Fibroblast of mammary gland (primary cell): ENCODE results near the gene TBCA.

ENCODE experiments used
- DNase-seq: peaks from one replicate; pipeline ENCODE4 v3.0.0-alpha.2; 2010; ENCODE audit warnings: low read depth
- H3K4me3 ChIP-seq: 2 replicates; pipeline ENCODE4 v1.5.1; 2011; ENCODE audit warnings: low read depth, mild to moderate bottlenecking, low read length, moderate library complexity; ENCODE audit not compliant: control insufficient read depth
- TF ChIP-seq, protein P1 (sequence below): conservative IDR thresholded peaks from 2 replicates; pipeline ENCODE4 v1.5.1; 2011; ENCODE audit warnings: low read depth, low read length, inconsistent platforms; ENCODE audit not compliant: control insufficient read depth, insufficient read depth

TBCA gene

DNA sequence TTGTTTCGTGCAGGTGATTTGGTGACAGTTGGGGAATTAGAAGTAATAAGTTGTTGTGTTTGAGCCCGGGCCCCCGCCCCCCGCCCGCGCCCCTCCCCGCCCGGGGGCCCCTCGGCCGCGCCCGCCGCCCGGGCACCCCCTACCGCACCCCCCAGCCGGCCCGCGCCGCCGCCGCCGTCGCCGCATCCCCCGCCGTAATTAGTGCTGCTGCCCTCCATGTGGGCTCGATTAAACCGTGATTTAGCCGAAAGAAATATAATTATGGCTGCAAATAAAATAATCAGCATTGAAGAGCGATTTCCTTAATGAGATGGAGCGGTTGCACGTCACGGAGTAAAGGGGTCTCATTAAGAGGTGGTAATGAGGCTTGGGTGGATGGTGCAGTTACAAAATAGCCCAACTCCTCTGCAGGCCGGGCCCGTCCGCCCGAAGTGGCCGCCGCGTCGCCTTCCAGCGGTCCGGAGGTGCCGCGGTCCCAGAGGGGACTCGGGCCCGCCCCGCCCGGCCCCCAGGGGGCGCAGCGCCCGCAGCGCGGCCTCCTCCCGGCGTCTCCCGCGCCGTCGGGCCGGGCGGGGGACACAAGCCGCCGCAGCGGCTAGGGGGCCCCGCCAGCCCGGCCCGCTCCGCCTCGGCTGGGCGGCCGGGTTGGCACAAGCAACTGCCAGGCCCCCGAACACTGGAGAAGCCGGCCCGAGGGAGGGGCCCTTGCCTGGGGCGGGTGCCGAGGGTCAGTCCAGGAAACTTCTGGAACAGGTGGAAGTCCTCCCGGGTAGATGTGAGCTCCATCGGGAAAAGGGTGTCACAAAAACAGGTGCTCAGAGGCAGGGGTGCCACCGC lies 130.8 kb downstream of the TBCA start:
- TF ChIP-seq, protein P1, sequence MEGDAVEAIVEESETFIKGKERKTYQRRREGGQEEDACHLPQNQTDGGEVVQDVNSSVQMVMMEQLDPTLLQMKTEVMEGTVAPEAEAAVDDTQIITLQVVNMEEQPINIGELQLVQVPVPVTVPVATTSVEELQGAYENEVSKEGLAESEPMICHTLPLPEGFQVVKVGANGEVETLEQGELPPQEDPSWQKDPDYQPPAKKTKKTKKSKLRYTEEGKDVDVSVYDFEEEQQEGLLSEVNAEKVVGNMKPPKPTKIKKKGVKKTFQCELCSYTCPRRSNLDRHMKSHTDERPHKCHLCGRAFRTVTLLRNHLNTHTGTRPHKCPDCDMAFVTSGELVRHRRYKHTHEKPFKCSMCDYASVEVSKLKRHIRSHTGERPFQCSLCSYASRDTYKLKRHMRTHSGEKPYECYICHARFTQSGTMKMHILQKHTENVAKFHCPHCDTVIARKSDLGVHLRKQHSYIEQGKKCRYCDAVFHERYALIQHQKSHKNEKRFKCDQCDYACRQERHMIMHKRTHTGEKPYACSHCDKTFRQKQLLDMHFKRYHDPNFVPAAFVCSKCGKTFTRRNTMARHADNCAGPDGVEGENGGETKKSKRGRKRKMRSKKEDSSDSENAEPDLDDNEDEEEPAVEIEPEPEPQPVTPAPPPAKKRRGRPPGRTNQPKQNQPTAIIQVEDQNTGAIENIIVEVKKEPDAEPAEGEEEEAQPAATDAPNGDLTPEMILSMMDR, result no peak
- H3K4me3 ChIP-seq, result no peak overlapping the region
- DNase-seq, result no peak

- DNase-seq, result no peak
- TF ChIP-seq, protein P1, result no peak
- no peak overlapping the region for H3K4me3 ChIP-seq
Observed at GRCh38 chr5:77644371-77645157, 131.6 kb downstream of the TBCA start.

DNA sequence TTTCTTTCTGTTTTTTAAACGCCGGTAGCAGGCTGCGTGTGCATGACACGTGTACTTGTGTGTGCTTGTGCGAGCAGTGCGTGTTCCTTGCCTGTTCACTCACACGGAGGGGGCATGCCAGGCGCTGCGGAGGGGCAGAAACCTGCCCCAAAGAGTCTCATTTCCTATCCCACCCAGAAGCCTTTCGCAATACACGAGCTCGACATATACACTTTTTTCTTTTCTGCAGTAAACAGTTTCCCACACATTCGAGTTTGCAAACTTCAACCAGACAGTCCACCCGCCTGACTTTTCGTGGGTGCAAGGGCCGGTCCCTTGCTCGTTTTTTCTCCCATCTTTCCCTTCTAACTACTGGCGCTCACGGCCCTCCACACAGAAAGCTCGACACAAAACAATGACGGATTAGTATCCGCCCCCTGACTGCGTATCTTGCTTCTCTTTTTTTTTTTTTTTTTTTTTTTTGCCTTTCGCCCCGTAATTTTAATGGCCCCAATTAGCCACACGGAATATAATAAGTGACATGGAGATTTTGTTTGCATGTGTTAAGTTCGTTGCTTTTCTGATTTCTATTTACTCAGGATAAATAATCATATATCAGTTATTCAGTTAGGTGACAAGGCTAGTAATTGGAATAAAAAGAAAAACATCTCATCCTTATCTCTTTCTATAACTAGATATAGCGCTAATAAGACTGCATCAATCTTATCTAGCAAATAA lies 132.3 kb downstream of the TBCA start:
- no peak overlapping the region for H3K4me3 ChIP-seq
- no peak for DNase-seq
- TF ChIP-seq, protein P1, result no peak

DNA sequence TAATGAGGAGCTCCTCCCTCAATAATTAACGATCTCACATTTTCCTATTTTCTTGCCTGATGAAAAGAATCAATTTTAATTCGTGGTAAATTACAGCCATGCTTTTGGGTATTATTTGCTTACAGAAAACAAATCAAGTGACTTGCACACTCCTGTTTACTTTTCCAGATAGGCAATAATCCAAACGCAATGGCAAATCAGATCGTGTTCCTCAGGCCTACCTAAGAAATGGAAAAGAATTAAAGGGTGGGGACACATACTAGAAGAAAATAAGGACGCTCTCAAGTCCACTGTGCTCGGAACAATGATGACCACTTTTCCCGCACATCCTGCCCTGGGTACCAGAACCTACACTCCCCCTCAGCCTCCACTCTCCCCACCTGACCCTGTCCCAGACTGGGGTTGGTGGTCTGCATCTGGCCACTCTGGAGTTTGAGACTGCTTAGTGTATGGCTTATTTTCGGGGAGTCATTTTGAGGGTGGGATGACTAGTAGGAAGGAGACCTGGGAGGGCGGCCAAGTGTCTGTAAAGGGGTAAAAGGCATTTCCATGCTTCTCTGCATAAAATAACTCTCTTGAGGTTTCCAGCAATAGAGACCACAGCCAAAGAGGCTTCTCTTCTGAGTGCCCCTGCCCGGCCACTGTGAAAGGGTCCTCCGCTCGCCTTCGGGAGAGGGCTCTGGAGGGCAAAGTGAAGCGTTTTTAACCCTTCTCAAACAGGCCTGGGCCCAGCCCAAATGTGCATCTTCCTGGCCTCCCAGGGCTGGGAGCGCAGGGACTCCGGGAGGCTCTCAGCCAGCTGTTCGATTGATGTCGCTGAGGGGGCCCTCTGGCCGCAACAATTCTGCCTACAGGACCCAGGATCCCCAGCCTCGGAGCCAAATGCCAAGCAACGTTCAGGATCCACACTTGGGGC lies 133.1 kb downstream of the TBCA start:
- TF ChIP-seq, protein P1, result no peak
- H3K4me3 ChIP-seq, result no peak overlapping the region
- DNase-seq, result no peak

DNA sequence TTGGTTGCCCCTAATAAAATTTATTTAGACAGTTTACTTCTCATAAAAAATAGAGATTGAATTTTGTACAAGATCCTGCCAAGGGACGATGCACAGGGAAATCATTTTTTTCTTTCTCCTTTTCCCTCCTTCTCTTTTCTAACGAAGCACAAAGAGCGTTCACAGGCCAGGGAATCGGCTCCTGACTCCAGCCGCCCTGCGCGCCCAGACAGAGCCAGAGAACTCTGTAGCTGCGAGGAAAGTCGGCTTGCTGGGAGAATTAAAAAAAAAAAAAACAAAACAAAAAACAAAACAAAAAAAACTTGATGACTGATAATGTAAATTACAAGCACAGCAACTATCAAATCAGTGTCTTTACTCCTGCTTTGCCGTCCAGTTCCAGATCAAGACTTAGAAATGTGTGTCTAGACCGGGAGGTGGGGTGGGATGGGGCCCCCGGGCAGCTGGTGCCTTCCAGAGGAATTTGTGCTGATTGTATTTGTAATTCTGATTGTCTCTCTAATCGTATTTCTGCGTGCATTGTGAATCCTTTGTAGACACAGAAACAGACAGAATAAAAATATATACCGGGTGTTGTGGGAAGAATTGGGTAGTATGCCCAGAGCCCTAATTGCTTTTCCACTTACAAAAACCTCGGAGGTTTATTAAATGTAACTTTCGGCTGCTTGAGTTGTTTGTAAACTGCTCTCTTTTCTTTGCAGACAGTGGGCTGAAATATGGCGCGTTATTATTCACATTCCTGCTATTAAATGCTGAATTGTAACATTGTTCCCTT lies 134.0 kb downstream of the TBCA start:
- TF ChIP-seq, protein P1, result no peak
- no peak for DNase-seq
- no peak overlapping the region for H3K4me3 ChIP-seq
